Hematopoietic multipotent progenitor cell treated with erythropoietin and hydrocortisone succinate and interleukin-3 and kit ligand, for 15 days (in vitro differentiated cells): ENCODE results near the gene CMIP.

ENCODE experiments used
- DNase-seq: peaks from one replicate; pipeline ENCODE4 v3.0.0-alpha.2; 2015; ENCODE audit warnings: low spot score

Gene CMIP

DNA sequence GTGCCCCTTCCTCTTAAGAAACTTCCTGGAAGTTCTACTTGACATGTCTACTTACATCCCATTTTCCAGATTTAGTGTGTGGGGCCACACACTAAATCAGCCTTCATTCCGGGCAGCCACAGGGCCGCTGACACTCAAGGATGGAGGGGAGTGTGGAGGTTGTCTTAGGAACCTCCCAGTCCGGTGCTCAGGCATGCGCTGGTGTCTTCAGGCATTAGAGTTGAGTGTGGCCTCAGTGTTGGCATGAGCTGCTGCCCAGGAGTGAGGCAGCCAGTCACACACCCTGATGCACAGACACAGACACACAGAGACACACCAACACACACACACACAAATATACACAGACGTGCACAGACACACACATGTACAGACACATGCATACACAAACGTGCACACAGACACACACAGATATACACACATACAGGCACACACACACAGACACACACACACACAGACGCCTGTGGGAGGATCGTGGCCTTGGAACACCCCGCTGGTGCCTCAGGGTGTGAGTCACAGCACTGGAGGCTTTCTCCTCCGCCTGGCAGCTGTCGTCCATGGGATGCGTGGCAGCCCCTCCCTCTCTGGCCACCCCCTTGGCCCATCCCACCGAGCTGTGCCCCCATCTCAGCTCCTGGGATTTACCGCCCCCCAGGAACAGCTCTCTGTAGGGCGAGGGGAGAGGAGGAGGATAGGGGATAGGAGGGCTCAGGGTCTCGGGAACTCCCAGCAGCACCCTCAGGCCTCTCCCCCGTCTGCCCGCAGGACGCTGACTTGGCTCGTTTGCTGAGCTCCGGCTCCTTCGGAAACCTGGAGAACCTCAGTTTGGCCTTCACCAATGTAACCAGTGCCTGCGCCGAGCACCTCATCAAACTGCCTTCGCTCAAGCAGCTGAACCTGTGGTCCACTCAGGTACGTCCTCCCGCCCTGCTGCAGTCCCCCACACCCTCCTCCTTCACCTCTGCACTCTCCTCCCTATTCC is 258.9 kb downstream of the CMIP start:
- DNase-seq: no peak

DNA sequence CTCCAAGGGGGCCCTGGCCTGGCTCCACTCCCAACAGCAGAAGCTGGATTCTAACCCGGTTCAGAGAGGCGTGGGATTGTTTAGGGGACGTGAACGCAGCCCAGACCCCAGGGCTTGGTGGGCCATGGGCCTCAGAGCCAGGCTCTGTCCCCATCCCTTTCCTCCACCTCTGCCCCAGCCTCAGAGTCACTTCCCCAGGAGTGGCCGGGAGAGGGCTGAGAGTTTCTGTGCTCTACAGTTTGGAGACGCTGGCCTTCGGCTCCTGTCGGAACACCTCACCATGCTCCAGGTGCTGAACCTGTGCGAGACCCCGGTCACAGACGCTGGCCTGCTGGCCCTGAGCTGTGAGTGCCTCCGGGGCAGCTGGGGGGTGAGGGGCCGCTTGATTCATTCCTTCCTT is 260.7 kb downstream of the CMIP start:
- no peak for DNase-seq

DNA sequence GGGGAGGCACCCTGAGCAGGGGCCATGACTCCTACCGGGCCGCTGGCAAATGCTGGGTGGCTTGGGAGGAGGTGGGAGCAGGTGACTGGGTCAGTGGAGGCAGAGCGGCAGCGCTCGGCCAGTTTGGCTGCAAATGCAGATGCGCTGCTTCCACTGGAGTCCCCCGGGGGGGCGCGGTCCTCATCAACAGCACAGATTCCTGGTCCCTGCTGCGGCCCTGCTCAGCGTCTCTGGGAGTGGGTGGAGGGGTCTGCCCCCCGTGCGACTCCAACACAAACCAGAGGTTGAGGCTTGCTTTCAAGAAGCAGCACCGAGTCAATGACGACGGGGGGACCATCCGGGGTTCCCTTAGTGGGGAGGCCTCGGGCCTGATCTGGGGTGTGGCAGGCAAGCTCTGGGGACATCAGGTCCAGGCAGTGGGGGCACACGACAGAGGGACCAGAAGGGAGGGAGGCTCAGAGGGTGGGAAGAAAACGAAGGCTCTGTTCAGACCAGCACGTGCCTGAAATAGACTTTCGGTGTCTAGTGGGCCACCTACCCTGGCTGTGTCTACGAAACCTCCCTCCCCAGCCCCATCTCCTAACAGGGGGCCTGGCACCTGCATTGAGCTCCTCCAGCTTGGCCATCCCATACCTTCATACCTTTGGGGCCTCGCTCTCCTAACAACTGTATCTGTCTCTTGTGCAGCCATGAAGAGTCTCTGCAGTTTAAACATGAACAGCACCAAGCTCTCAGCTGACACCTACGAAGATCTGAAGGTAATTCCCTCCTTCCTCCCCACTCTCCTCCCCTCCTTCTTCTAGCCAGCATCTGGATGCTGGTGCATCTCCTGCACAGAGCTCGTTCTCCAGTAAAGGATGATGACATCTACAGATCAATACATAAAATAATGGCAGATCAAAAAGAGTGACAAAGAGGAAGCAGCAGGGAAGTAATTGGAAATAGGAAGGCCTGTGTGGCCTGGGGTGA is 262.0 kb downstream of the CMIP start:
- DNase-seq: no peak

DNA sequence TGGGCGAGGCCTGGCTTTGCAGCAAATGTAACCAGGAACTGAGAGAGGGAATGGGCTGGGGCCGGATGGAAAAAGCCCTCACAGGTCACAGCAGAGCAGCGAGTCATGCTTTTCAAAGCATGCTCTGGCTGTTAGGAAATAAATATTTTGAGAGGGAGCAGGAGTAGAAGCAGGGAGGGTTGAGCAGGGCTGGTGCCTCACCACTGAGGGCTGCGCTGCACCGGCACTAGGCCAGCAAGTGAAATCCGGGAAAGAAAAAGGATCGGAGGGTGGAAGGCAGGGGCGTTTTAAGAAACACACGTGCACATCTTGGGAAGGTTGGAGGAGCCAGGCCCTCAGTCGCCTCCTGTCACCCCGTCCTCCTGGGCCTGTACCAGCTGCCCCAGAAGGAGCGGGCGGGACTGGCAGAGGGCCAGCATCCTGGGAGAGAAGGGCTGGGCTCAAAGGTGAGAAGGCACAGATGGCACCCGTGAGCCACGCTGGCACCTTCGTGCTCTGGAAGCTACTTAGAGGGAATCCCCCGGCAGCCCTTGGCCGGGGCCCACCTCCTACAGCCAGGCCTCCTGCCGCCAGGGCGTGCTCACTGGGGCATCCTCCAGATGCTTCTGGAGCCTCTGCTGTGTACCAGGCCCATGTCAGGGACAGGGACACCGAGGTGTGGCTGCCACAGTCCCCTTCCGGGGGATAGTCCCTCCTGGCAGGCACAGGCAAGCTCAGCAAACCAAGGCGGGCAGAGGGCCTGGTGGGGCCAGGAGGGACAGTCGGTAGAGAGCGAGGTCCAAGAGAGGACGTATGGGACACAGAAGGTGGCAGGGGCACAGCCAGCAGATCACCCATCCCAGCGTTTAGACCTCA is 263.0 kb downstream of the CMIP start:
- no peak for DNase-seq

DNA sequence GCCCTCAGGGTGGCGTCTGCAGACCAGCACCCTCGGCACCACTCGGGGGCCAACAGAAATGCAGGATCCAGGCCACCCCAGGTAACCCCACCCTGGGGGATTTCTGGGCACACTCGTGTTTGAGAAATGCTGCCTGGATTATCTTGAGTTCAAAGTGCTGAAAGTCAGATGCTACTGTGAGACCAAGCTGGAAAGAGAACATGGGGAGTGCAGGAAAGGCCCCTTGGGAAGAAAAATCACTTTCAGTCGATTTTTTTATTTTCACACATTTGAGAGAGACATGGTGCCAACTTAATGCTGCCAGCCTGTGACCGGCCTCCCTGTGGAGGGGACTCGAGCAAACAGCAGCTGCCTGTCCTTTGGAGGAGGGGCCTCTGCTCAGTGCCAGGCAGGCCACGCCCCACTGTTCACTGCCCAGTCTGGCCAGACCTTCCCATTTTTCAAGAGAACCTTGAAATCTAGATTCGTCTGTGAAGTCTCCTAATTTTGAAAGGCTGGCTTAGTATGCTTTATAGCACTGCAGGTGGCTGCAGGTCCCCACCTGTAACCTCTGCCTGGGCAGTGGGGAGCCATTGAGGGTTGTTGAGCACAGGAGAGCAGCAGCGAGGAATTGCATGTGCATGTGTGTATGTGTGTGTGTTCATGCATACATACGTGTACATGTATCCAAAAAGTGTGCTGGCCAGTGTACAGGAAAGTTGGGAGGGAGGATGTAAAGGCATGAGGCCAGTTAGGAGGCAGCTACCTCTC is 263.8 kb downstream of the CMIP start:
- DNase-seq: no peak

DNA sequence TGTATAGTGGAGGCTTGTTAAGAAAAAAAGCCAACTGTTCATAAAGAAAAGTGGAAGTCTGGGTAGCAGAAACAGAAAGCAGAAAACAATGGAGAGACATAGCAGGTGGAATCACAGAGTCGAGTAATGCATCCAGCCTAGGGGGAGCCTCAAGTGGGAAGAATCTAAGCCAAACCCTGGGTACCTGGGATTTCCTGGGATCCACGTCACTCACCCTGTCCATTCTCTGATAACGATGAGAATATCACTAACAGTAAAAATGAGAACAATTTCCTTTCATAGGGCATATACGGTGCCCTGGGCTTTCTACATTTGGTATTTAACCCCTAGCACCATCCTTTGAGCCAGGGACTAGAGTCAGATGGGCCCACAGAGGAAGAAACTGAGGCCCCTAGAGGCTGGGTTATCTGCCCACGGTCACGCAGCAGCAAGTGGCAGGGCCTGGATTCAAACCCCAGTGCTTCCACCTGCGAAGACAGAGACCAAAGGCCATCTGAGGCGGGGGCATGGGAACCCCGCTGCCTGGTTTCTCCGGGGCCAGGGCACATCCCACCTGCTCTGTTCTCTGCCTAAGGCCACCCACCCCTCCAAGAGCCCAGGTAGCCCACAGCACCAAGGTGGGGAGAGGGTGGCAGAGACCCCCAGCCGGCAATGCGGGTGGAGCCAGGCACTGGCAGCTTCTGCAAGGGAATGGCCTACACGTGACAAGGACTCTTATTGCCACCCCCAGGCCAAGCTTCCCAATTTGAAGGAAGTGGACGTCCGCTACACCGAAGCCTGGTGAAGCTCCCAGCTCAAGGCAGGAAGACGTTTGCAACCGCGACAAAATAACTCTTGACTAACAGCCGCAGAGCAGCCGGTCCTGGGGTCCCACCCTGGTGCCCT is 264.6 kb downstream of the CMIP start:
- DNase-seq: no peak

DNA sequence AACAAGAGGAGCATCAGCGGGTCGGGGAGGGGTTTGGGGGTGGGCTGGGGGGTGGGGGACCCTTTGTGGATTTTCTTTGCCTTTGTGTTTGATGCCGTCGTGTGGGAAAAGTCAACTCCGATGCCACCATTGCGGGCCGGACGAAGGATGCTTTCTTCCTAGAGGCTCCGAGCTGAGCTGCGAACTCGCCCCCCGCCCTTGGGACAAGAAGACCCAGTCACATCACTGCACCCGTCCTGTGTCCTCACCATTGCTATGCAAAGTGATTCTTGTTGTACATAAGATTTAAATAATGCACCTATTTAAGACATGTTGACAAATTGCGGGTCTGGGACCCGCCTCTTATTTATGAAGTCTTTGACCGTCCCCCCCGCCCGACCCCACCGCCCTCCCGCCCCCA is 265.4 kb downstream of the CMIP start:
- DNase-seq: no peak

DNA sequence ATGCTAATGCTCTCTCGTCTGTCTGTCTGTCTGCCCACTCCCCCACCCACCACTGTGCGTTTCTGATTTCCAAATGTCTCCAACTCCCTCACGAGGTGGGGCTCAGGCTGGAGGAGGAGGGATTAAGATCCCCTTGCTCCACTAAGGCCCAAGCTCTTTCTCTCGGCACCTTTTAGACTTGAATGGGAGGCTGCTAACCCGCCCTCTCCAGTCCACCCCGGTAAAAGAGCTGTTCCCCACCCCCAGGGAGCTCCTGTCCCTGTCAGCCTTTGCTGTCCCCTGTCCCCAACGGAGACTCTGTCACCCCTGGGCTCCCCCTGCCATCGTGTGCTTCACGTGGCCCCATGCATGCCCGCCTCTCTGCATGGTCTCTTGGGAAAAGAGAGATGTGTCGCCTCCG is 266.0 kb downstream of the CMIP start:
- DNase-seq: no peak

DNA sequence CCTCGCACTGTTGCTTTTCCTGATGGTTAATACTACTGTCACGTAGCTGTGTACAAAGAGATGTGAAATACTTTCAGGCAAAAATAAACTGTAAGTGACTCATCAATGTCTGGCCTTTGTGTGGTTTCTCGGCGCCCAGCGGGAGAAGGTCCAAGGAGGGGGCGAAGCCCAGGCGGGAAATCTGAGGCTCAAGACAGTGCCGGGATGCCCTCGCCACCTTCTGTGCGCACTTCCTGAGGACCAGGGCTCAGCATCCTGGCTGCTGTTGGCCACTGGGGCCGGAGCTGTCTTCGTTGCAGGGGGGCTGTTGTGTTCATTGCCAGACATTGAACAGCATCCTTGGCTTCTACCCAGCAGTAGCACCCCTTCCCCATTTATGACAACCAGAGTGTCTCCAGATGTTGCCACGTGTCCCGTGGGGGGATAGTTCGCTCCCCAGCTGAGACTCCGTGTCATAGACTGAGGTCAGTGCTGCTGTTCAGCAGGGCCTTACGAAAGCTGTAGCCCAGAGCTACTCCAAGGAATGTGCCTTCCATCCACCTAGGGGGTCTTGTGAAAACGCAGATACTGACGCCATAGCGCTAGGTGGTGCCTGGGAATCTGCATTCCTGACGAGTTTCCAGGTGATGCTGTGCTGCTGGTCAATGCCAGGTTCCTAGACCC is 267.2 kb downstream of the CMIP start:
- no peak for DNase-seq

DNA sequence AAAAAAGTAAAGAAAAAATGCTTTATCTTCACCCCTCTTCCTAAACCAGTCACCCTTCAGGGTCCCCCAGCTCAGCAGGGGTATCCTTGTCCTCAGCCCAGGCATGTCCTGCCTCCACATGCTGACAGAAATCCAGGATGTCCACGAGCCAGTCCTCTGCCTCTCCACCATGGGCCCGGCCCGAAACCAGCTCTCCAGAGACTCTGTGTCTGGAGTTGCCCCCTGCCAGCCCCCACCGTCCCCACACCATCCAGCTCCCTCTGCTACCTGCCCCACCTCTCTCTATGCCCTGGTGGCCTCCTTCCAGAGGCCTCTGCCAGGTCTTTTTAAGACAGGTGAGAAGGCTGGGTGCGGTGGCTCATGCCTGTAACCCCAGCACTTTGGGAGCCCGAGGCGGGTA is 268.1 kb downstream of the CMIP start:
- DNase-seq: no peak

DNA sequence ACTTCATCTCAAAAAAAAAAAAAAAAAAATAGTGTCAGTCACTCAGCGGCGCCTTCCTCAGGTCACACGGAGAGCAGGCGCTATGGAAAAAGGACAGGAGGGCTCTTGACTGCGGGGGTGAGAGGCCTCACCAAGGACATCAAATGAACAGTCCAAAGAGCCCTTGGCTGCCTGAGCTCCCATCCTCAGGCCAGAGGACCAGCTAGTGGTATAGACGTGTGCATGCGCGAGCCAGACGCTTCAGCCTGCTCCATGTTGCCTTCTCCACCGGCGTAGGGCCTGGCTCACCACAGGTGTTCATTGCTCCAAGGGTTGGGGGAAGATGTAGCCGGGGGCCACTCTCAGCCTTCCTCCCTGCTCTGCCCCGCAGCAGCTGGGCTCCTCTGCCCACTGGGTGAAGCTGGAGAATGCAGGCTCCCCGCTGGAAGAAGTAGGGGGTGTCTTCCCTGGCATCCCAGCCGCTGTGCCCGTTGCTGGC is 268.7 kb downstream of the CMIP start:
- DNase-seq: no peak

DNA sequence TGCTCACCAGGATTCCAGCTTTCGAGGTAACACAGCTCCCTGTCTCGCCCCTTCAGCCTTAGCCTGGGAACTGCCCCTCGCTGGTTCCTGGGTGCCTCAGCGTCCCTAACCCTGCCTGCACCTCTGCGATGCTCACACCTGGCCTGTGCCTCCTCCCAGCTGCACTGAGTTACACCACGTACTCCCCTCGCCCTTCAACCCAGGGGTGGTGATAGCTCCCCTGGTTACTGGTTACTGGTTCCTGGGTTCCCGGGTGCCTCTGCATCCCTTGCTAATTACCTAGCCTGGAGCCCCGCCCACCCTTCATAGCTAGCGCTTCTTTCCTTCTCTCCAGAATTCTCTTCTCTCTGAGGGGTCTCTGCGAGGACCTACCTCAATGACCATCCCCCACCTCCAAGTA is 269.2 kb downstream of the CMIP start:
- no peak for DNase-seq

DNA sequence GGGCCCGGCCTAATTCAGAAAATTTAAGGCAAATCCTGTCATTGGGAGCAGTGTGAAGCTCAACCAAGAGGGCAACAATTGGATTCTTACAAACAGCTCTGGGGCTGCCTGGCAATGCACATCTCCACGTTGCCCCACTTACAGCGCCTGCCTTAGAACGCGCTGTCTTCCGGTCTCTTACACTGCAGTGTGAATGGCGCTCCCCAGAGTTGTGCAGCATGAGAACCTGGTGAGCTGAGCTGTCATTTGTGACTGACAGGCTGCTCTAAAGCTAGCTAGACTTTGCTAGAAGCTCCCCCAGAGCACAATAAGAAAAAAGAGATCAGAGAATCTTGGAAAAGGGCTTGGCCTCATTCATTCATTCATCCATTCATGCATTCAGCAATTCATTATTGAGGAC is 270.0 kb downstream of the CMIP start:
- no peak for DNase-seq

DNA sequence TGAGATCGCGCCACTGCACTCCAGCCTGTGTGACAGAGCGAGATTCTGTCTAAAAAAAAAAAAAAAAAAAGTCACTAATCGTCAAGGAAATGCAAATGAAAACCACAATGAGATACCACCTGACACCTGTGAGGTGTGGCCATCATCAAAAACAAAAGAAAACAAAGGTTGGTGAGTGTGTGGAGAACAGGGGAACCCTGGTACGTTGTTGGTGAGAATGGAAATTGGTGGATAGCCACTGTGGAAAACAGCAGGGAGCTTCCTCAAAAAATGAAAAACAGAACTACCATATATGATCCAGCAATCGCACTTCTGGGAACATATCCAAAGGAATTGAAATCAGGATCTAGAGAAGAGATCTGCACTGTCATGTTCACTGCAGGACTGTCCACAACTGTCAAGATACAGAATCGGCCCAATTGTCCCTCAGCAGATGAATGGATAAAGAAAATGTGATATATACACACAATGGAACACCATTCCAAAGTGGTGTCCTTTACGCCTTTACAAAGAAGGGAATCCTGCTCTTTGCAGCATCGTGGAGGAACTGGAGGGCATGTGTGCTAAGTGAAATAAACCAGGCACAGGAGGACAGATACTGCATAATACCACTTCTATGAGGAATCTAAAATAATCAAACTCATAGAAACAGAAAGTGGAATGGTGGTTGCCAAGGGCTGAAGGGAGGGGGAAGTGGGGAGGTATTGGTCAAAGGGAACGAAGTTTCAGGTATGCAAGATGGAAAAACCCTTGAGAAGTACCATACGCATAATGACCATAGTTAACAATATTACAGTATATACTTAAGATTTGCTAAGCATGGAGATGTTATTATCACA is 271.0 kb downstream of the CMIP start:
- no peak for DNase-seq

DNA sequence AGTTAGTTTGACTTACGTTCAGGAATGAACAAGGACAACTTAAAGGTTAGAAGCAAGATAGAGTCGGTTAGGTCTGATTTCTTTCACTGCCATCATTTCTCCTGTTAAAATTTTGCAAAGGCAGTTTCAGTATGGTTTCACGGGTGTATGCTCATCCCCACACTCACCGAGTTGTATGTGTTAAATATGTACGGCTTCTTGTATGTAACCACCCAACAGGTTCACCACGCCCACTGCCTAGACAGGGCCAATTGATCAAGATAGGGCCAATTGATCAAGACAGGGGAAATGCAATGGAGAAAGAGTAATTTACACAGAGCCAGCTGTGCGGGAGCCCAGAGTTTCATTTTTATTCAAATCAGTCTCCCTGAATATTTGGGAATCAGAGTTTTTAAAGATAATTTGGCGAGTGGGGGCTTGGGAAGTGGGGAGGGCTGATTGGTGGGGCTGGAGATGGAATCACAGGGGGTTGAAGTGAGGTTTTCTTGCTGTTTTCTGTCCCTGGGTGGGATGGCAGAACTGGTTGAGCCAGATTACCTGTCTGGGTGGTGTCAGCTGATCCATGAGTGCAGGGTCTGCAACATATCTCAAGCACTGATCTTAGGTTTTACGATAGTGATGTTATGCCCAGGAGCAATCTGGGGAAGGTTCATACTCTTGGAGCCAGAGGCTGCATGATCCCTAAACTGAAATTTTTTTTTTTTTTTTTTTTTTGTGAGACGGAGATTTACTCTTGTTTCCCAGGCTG is 272.0 kb downstream of the CMIP start:
- DNase-seq: no peak

DNA sequence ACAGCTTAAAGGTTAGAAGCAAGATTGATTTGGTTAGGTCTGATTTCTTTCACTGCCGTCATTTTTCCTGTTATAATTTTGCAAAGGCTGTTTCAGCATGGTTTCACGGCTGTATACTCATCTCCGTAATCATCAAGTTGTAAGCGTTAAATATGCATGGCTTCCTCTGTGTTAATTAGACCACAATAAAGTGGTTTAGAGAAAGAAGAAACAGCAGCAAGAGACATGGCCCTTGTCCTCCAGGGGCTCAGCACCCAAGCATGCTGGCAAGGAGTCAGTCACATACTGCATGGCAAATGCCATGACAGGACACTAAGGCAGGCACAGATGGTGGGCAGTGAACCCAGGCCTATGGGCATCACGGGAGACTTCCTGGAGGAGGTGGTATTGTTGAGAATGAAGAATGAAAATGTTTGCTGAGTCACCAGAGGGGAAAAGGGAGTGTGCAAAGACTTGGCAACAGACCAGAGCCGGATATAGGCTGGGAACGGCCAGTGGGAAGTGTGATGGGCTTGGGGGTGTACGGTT is 273.1 kb downstream of the CMIP start:
- DNase-seq: no peak

DNA sequence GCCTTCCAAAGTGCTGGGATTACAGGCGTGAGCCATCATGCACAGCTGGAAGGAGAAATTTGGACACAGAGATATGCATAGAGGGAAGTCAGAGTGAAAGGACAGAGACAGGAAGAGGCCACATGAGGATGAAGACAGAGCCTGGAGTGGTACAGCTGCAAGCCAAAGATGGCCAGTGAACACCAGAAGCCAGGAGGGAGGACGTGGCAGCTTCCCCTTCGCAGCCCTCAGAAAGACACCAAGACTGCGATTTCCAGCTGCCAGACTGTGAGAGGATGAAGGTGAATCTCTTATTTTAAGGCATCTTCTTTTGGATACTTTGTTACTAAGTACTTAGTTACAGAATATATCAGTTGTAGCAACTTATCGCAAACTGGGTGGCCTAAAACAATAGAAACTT is 274.0 kb downstream of the CMIP start:
- DNase-seq: no peak

DNA sequence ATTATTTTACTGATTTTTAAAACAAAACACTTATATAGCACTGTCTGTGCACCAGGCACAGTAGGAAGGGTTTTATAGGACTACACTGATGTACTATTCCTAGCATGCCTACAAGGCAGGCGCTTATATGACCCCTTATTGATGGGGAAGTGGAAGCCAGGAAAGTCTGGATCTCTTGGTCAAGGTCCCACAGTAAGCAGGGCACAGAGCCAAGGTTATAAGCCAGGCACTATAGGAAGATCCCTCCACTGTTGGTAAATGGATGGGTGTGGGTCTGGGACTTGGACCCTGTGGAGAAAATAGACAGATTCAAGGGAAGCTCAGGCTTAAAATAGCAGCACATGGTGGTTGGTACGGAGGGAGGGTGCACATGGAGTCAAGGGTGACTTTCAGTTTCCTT is 275.4 kb downstream of the CMIP start:
- no peak for DNase-seq
